GM08714 (cell line): ENCODE data around the gene FLRT2.

ENCODE experiments used
- H3K4me3 ChIP-seq: fragments of 200-500 bp; sonication (Bioruptor generic); 2 replicates; pipeline ENCODE4 v1.5.1; 2014; ENCODE audit warnings: mild to moderate bottlenecking, low read length, inconsistent platforms
- ZNF274 ChIP-seq: IDR thresholded peaks from 2 replicates; pipeline ENCODE4 v1.6.1; 2012; ENCODE audit warnings: mild to moderate bottlenecking, low read depth, low read length

FLRT2 gene

DNA sequence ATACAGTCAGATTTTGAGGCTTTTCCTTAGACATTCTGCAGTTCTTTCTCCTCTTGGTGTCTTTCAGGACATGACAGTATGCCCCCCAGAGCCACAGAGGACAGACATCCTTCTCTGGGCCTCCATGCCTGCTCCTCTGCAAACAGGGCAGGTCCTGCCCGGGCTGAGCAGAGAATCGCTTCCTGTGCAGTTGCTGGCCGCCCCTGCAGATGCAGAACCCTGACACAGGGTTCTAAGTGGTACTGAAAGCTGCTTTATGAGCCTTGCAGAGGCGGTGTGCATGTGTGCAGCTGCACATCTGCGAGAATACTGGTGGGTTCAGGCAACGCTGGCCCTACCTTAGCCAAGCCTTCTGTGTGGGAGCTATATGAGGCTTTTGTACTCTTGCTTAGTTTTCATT lies 54.5 kb downstream of the FLRT2 start:
- TF ChIP-seq ZNF274: no peak

DNA sequence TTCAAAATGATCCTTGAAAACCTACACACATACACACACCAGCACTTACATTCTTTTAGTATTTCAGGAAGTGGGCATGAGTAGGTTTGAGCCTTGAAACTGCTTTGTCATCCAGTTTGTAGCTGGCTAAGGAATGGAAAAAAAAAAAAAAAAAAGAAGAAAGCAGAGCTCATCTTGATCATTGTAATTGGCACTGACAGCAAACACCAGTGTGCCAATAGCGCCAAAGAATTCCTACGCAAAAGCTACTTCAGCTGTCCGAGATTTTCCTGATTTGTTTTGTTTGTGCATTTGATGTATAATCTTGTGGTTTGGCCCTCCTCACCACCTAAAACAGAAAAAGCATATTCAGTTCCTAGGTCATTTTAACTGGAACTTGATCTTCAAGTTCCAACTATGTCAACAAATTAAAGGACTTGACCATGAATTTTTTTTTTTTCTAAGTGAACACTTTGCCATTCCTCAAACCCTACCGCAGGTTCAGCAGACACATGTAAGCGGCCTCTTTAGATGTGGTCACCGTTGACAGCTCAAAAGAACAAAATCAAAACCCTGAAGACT lies 57.3 kb downstream of the FLRT2 start:
- H3K4me3 ChIP-seq: no peak overlapping the region
- no peak for TF ChIP-seq ZNF274

More for the DNA sequence above, 54.5 kb downstream of the FLRT2 start:
- no peak overlapping the region for H3K4me3 ChIP-seq

DNA sequence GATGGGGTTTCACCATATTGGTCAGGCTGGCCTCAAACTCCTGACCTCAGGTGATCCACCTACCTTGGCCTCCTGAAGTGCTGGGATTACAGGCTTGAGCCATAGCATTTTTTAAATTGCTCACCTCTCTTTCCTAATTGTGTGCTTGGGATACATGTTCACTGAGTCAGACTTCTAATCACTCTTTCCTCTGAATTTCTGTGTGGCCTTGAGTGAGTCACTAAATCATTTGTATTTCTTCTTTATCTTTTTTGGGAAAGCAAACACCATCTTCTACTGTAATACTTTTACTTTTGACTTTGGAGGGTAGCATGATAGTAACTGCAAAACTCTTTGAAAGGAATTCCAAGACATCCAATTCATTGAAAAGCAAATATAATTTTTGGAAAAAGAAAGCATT lies 60.8 kb downstream of the FLRT2 start:
- no peak for TF ChIP-seq ZNF274
- no peak overlapping the region for H3K4me3 ChIP-seq

DNA sequence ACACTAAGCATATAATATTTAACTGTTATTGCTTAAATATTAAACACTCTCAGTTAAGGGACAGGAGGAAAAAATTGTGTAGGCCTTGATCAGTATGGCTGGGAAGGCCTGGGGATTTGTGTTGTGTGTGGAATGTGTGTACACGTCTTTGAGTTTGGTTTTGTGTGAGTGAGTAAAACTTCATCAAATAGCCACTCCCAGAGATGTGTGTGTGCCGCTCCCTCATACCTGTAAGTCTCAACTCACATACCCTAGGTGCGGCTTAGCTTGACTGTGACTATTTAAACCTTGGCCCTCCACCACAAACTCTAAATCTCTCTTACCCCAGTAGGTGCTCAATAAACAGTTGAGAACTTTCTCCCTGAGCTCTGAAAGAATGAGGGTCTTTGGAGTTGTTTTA lies 64.3 kb downstream of the FLRT2 start:
- no peak overlapping the region for H3K4me3 ChIP-seq
- TF ChIP-seq ZNF274: no peak

DNA sequence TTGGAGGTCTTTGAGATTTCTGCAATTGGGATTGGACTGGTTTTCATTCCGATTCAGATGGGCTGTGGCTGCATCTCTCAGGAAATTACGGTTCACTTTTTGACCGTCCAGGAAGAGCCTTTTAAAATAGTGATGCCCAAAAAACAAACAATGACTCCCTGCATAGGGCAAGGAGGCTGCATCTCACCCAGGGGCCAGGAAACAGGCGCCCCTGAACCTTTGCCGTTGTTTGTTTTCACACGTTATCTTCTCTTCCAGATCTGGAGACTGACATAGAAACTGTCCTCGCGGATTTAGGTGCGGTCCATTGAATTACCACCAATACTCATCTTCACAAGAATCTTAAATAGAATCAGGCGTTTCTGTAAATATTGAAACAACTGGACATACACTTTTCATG lies 66.0 kb downstream of the FLRT2 start:
- no peak for TF ChIP-seq ZNF274
- no peak overlapping the region for H3K4me3 ChIP-seq

DNA sequence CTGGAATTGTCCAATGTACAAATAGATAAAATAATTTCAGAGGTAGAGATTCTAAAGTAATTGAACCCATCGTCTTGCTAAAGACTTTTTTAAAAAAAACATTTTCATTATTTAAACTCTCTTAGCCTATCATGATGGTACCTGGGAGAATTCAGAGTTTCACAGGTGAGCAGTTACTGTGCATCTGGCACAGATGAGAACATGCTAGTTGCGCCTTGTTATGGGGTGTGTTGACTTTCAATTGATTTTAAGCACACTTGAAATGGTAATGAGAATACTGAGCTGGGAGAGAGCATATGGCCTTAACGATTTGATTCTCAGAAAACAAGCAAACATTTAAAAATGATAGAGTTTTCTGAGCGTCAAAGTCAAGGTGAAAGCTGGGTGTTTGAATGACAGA lies 66.6 kb downstream of the FLRT2 start:
- TF ChIP-seq ZNF274: no peak
- no peak overlapping the region for H3K4me3 ChIP-seq

DNA sequence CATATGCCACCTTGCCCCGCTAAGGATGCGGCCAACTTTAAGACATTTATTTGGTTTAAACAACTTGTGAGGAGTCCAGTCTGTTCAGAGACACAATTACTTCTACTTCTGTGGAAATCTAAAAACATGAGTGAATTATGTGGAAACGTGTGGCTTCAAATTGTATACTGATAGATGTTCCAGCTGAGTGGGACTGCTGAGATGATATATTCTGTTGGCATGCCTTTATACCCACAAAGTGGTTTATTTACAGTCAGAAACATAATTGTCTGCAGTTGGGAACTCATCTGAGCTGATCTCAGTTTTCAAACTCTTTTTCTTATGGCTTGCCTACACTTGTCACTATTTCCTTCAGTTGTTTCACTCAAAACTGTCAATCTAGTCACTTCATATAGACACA lies 67.8 kb downstream of the FLRT2 start:
- TF ChIP-seq ZNF274: no peak
- no peak overlapping the region for H3K4me3 ChIP-seq

DNA sequence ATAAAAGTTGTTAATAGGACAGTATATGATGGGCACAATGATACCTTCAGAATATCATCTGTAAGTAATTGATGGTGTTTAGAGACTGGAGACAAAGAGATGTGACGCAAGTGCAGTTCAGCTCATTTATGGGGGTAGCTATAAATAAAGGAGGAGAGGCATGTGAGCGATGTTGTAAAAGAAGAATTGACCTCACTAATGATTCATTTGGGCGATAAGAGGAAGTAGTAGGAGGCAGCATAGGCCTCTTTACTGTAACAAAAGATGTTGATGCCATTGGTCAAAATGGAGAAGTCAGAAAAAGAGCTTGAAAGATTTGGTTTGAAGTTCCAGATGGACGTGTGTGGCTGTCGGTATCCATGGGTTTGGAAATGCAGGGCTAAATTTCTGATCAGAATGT lies 70.0 kb downstream of the FLRT2 start:
- H3K4me3 ChIP-seq: no peak overlapping the region
- no peak for TF ChIP-seq ZNF274

DNA sequence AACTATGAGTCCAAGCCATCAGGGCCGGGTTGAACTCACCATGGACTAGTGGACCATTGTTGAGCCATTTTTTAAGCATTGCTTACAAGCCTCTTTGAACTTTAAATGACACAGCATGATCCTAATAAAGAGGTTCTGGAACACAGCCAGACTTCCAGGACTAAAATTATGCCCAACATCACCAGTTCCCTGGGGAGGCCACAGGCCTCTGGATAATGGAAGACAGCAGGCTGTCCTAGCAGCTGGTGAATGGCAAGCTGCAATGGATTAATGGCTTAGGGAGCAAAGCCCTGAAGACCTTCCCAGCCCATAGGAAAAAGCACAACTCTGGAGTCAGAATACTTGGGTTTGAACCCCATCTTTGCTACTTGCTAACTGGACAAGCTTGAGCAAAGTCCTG lies 71.3 kb downstream of the FLRT2 start:
- TF ChIP-seq ZNF274: no peak
- H3K4me3 ChIP-seq: no peak overlapping the region

DNA sequence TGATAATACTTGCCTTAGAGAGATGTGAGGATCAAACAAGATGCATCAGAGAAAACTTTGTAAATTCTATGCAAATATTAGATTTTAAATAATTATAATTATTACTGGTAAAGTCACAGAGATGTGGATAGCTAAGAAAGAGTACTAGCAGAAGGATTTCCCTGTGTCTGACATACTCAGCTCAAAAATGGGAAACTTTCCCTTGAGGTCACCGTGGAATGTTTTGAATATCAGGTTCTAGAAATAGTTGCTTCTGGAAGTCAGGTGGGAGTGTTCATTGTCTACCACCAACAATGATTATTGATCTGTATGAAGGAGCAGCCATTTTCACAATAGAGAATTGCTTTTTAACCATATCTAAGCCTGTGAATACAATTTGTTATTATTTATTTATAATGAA lies 71.7 kb downstream of the FLRT2 start:
- H3K4me3 ChIP-seq: no peak overlapping the region
- TF ChIP-seq ZNF274: no peak

DNA sequence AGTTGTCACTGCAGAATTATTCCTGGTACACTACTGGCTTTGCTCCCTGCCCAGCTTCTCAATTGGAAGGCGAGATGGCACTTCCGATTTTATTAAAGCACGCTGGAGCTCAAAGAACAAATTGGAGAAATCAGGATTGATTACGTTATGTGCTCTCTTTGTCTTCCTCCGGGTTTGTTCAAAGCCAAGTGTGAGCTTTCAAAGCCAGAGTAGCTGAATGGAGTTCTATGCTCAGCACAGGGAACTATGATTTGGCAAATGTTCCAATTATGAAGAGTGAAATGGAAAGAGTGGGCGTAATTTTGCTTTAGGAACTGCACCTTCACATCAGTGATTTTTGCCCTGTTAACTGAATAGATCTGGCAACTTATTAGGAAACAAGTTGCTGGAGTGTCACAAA lies 72.4 kb downstream of the FLRT2 start:
- no peak overlapping the region for H3K4me3 ChIP-seq
- no peak for TF ChIP-seq ZNF274

DNA sequence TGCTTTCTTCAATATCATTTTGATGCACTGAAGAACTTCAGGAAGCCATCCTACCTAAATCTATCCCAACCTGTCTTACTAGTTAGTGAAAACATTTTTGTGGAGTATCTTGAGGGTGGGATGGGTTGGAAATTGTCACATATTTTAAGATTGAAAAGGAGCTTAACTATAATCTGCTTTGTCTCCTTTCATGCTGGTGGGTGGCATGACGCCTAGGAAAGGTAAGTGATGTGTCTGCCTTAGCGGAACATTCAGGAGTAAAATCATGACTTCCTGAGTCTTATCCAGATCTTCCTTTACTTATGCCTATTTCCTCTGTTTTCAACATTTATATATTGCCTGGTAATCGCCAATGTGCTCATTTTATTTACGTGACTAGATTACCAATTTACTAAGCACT lies 74.1 kb downstream of the FLRT2 start:
- no peak overlapping the region for H3K4me3 ChIP-seq
- no peak for TF ChIP-seq ZNF274

DNA sequence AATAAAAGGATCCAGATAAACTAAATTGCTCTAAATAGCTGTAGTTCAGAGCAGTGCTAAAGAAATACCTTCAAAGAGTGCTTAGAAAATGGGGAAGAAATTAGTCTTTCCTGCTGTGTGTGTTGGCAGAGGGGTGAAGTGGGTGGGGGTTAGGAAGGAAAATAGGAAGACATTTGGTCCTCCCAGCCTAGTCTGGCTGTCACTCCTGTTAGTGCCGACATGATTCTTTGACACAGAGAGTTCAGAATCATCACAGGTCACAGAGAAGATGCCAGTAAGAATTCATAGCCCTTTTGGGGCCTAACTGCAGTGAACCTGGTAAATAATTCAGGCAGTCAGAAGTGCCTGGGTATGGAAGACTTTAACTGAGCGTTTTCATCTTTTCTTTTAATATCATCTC lies 74.8 kb downstream of the FLRT2 start:
- no peak overlapping the region for H3K4me3 ChIP-seq
- TF ChIP-seq ZNF274: no peak

DNA sequence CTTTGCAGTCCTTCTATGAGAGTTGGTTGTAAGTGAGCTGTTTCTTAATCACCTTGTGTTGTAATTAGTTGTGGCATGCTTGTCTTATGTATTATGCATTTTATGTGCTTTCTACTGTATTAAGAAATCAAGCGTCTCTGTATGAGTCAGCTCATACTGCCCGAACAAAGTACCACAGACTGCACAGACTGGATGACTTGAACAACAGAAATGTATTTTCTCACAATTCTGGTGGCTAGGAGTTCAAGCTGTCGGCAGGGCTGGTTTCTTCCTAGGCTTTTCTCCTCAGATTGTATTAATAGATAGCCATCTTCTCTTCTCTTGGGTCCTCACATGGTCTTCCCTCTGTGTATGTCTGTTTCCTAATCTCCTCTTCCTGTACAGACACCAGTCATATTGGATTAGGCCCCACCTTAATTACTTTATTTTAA lies 77.7 kb downstream of the FLRT2 start:
- no peak for TF ChIP-seq ZNF274
- H3K4me3 ChIP-seq: no peak overlapping the region

DNA sequence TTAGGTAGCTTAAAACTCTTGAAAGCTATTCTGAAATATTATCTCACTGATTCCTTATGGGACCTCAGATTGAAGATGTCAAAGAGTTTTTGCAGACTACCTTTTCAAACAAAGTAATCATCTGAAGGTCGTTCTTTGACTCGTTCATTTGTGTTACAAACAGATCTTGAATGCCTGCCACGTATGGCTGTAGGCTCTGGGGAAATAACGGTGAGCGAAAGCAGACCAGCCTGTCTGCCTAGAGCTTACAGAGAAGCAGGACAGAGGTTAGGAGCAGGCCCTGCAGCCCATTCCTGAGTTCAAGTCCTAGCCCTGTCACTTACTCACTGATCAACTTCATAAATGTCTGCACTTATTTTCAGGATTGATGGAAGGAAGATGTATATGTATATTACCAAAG lies 83.6 kb downstream of the FLRT2 start:
- no peak for TF ChIP-seq ZNF274
- no peak overlapping the region for H3K4me3 ChIP-seq

DNA sequence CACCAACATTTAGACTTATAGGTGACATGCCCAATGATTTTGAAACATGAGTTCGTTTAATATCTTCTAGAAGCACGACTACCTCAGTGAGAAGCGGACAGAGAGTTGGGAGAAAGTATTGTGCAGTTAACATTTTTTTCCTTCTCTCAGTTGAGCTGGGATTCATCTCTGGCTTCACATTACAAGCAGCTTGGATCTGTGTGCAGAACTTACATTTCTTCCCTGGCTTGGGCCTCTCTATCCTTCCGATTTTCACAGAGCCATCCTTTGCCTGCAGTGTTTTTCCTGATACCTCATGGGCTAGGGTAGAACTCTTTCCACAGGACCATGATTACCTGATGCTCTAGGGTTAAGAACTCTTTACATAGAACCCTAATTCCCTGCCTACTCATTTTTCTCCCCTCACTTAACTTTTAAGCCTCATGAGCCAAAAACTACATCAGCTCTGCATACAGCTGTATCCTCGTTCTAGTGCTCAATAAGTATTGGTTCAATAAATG lies 86.5 kb downstream of the FLRT2 start:
- no peak for TF ChIP-seq ZNF274
- no peak overlapping the region for H3K4me3 ChIP-seq
